ENCODE measurements around the gene DPM3.
"Not testable (repeated sequence)": the region's sequence is repeated elsewhere in the genome, so short reads cannot be mapped to it uniquely, and the experiment has no call there.

DPM3 gene

DNA sequence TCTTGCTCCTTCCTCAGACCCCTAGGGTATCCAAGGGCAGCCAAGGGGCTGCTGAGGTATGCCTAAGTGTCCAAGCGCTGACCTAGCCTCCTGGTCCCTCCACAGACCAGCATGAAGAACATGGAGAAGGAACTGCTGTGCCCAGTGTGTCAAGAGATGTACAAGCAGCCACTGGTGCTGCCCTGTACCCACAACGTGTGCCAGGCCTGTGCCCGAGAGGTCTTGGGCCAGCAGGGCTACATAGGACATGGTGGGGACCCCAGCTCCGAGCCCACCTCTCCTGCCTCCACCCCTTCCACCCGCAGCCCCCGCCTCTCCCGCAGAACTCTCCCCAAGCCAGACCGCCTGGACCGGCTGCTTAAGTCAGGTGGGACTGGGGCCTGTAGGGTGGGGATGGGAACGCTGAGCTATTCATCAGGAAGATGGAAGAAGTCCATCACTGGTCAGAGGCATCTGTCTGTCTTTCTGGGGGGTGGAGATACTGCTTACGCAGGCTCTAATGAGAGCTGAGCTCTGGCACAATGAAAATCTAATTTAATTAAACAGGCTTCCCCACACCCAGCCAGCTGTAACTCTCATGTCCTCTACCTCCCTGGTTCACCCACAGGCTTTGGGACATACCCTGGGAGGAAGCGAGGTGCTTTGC, 35.1 kb upstream of the DPM3 start:
- DNase-seq (ENCODE audit: low read depth in 2 of 2), result no peak

GRCh38 chr1:155174324-155175280, 34.3 kb upstream of the DPM3 start:
- DNase-seq (ENCODE audit: low read depth in 2 of 2), result peak in 1 of 2 donors; percentile 41

- DNase-seq (ENCODE audit: low read depth in 2 of 2), result peak; percentile 52 to 69
Observed at GRCh38 chr1:155173478-155174323, 33.4 kb upstream of the DPM3 start, which contains the start of gene TRIM46. TSS of gene TRIM46 (plus strand) at chr1:155173849. CDS start at chr1:155173967, 118 bp downstream.

GRCh38 chr1:155172732-155173477, 32.6 kb upstream of the DPM3 start, which contains the start of gene KRTCAP2:
TSS of gene KRTCAP2 (minus strand) at chr1:155173304. CDS start at chr1:155173224, 80 bp downstream.
- DNase-seq (ENCODE audit: low read depth in 2 of 2), result peak; percentile 92 to 93

DNA sequence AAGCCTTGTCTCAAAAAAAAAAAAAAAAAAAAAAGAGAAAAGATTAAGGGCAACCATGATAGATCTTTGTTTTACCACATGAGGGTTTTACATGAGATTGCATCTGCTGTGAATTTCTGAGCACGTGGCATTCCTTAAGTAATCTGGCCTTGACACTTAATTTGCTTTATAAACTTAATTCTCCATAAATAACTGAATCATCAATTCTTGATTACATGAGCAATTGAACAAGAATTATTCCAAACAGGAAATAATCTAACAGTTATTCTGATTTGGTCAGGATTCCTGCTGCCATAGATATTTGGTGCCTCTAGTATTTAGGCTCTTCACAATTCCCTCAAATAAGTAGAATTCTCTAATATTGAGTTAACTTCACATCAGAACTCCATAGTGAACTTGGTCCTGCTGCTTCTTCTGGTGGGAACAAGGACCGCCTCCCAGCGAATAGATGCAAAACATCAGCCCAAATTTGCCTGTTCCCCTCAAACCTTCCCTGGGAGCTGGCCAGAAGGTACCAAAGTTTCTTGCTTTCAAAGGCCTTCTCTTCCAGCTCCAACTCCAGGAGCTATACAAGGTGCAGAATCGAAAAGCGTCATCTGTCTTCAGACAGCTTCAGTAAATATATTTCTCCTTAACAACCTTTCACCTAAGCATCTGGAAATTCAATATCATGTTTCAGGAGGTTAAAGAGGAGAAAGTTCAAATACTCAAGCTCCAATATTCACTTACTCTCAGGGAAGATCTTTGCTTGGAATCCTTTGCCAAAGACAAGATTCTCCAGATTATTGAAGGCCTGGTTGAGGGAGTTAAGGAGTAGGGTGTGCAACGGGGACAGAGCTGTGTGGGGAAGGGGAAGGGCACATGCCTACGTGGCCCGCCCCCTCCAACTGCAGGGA, 31.8 kb upstream of the DPM3 start:
- no peak for DNase-seq (ENCODE audit: low read depth in 2 of 2)

- no peak for DNase-seq (ENCODE audit: low read depth in 2 of 2)
Observed at GRCh38 chr1:155170806-155171205, 30.5 kb upstream of the DPM3 start.

DNA sequence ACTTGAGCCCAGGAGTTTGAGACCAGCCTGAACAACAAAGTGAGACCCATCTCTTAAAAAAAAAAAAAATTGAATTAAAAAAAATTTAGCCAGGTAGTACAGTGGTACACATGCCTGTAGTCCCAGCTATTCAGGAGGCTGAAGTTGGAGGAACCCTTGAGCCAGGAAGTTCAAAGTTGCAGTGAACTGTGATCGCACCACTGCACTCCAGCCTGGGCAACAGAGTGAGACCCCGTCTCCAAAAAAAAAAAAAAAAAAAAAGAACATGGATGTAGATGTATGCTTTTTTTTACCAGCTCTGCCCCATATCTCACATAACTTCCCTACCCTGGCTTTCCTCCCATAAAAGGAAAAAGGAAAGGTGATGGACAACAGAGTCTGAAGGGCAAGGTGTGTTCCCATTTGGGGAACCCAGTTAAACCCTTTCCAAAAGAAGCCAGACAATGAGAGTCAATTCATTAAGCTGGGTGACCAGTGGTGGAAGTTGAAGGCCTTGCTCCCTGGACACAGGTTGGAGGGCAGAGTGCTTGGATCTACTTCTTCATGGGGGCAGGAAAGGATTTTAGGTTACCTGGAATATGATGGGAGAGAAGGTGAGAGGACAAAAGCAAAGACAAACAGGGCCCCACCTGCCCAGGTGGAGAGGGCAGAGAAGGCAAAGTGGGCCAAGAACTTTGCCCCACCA, 29.9 kb upstream of the DPM3 start:
- DNase-seq (ENCODE audit: low read depth in 2 of 2), result no peak

GRCh38 chr1:155169541-155169940, 29.2 kb upstream of the DPM3 start:
- DNase-seq (ENCODE audit: low read depth in 2 of 2), result no peak

DNA sequence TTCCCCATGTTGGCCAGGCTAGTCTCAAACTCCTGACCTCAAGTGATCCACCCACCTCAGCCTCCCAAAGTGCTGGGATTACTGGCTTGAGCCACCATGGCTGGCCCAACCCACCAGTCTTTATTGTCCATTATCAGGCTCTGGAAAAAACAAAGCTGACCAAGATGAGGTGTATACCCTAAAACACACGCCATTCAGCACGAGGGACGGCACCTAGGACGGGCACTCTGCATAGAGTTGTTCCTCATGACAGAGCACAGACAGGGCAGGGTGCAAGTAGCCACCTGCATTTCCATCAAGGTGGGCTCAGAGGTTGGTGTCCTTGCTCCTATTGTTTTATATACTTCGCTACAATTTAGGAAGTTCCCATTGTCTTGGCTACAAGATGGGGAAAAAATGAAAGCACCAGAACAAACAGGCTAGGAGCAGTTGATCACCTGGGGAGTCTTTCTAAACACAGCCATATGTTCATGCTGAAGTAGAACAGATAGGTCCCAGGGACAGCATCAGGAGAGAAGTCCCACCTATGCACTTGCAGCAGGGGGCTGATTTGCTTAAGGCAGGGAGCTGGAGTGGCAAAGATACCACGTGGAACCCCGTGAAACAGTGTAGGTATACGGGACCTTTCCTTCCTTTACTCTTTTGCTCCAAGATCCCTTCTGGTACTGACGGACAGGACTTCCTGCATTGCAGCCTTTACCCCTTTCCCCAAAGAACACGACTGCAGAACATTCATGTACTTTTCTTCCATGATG, 28.3 kb upstream of the DPM3 start:
- DNase-seq (ENCODE audit: low read depth in 2 of 2), result no peak

GRCh38 chr1:155168105-155168445, 27.7 kb upstream of the DPM3 start:
- DNase-seq (ENCODE audit: low read depth in 2 of 2), result not testable (repeated sequence)

DNA sequence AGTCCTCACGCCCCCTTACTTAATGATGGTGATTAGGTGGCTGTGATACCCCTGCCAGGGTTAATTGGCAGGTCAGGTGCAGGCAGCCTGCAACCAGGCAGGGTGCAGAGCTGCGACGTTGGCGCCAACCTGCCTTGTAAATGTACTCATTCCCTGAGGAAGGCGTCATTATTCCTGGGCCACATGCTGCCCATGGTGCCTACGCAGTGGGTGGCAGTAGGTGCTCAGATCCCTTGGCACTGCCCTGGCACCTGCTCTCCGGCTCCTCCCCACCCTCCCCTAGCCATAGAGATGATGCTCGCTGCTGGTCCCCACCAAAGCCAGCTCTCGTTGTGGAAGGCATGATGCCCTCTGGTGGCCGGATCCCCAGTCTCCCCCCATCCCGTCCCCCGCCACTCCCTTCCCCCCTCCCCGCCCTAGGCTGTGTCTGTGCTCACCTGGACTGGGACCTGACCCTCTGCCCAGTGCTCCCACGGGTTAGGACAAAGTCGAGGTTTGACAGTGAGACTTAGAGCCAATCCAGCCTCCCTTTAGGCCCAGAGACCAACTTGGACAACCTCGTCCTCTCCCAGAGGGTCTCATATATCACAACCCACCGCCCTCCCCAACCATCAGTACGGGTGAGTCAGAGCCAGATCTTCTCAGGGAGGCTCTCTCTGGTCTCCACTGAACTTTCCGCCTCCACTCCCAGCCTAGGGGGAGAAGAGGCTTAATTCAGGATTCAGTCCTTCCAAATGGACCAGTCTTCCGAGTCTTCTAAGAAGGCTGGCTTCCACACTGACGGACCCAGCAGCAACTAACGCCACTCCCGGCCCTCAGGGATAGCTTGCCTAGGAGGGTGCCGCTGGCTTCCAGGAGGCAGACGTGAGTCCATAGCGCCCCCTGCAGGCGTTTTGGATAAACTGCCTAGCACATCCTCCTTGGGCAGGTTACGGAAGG, 27.1 kb upstream of the DPM3 start:
- DNase-seq (ENCODE audit: low read depth in 2 of 2), result peak; percentile 67 to 72

DNA sequence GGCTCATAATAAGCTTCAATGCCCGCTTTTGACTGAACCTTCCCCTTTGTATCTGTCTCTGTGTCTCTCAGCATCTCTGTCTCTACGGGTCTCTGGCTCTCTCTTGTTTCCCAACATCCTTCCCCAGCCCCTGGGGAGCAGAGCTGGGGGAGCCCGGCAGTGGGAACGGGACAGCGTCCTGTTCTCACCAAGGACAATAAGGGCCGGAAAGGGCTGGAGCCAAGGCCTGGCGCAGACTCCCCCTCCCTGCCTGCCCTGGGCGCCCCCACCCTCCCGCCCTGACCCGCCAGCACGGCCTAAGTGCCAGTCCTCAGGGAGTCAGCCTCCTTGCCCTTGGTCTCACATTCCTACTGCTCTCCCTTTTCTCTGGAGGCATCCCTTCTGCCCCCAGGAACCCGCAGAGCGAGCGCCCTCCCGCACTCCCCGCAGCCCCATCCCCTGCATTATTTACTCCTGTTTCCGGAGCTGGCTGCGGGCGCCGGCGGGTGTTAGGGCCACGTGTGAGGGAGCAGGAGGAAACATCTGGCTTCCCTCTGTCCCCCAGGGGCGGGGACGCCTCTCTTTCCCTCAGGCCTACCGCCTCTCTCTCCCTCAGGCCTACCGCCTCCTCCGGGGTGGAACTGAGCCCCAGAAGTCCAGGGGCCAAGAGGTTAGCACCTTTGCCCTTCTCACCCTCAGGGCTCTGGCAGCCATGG, 26.3 kb upstream of the DPM3 start:
- DNase-seq (ENCODE audit: low read depth in 2 of 2), result no peak

DNA sequence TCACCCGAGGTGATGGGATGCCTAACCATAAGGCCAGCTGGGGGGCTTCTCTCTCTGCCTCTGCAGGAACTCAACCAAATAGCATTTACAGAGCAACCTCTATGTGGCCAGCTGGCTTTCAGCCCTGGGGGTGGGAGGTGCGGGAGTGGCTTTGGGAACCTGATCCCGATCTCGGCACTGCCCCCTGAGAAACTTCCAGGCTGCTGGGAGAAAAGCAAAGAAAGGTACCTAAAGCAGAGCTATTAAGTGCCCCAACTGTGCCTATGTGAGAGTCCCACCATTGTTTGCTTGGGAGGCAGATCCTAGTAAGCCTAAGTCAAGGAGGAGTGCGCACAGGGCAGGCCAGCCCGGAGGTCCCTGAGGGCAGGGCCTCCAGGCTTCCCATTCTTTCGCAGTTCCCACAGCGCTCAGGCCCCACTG, 25.7 kb upstream of the DPM3 start:
- no peak for DNase-seq (ENCODE audit: low read depth in 2 of 2)

- not testable (repeated sequence) for DNase-seq (ENCODE audit: low read depth in 2 of 2)
Observed at GRCh38 chr1:155164625-155165024, 24.3 kb upstream of the DPM3 start.

- not testable (repeated sequence) for DNase-seq (ENCODE audit: low read depth in 2 of 2)
Observed at GRCh38 chr1:155163785-155164184, 23.5 kb upstream of the DPM3 start.

- not testable (repeated sequence) for DNase-seq (ENCODE audit: low read depth in 2 of 2)
Observed at GRCh38 chr1:155162631-155163030, 22.3 kb upstream of the DPM3 start.

GRCh38 chr1:155160128-155160527, 19.8 kb upstream of the DPM3 start:
- DNase-seq (ENCODE audit: low read depth in 2 of 2), result no peak
